Pulmonary artery endothelial cell (primary cell): ENCODE results near the gene RAB8A. TPM values are rescaled to one million over a fixed set of nuclear protein-coding genes. Genes with fewer than 3 reads are reported as not detected.

Experiments
- DNase-seq: peaks from one replicate; pipeline ENCODE4 v3.0.0-alpha.2; 2011; ENCODE audit warnings: low read depth, low spot score
- total RNA-seq: library from RNA; depleted of rRNA; stranded (reverse); fragments of >200 nt; gene quantifications from 2 replicates; pipeline ENCODE4 v1.2.3, GENCODE V29; 2014

The RAB8A gene
- total RNA-seq, 1 donor from 2014 or later, result 95.8 TPM

GRCh38 chr19:16142032-16142580 is 30.4 kb downstream of the RAB8A start:
- DNase-seq, result no peak

DNA sequence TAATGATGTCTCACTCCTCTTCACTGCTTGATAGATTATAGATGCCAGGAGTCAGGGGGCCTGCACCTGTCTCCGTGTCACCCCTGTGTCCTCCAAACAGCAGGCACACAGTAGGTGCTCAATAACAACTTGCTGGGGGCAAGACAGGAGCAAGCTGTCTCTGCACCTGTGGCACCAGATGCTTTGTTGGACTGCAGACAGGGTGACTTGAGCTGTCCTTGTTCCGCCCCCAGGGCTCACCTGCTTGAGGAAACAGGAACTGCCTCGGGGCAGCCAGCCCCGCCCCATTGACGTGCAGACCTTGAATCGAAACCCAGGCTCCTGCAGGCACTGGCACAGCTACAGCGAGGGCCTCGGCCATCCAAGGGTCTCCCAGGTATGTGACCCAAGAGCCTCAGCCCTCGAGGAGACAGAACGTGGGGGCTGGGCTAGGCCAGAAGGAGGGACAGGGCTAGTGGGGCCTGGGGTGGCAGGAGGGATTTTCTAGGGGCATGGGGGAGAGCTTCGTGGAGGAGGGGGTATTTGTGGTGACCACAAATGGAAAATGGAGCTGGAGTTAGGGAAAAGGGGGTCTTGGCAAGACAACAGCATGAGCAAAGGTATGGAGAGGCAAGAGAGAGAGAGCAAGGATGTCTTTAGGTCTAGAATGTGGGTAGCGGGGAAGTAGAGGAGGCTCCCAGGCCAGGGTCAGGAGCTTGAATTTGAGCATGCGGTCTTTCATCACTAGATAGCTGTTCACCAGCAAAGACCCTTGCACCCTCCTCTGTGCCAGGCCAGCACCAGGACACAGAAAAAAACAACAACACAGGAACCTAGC is 31.9 kb downstream of the RAB8A start, which contains the start of gene HSH2D:
Gene HSH2D (plus strand): TSS at position 287 of the 817 bp plus-strand sequence. CDS start 5,066 bp downstream, outside the sequence.
- DNase-seq, result no peak

GRCh38 chr19:16144216-16144581 is 32.5 kb downstream of the RAB8A start:
- DNase-seq, result no peak

GRCh38 chr19:16146112-16146511 is 34.4 kb downstream of the RAB8A start:
- DNase-seq, result no peak

DNA sequence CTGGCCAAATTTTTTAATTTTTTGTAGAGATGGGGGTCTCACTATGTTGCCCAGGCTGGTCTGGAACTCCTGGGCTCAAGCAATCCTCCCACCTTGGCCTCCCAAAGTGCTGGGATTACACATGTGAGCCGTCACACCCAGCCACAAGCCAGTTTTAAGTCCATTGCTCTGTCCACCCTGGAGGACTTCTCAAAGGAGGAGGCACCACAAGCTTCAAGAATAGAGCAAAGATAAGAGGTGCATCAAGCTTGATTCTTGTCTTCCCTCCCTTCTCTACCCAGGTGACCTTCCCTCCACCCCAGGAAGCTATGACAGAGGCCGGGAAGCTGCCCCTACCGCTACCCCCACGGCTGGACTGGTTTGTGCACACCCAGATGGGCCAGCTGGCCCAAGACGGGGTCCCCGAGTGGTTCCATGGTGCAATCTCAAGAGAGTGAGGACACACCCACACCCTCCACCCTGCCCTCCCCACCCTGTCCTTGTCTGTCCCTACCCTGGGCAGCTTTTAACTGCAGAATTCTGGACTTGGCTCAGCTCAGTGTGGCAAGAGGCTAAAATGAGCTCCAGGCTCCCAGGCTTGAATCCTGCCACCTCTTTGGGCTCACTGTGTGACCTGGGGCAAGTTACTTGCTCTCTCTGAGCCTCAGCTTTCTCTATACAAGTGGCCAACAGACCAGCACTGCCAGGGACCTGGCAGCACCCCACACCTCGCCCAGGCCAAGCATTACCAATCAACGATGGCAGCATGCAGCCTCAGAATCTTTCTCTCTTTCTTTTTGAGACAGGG is 36.9 kb downstream of the RAB8A start:
- DNase-seq, result no peak

GRCh38 chr19:16153582-16154336 is 42.1 kb downstream of the RAB8A start:
- DNase-seq, result no peak

GRCh38 chr19:16154557-16154956 is 42.9 kb downstream of the RAB8A start:
- no peak for DNase-seq

GRCh38 chr19:16155128-16155527 is 43.4 kb downstream of the RAB8A start:
- DNase-seq, result no peak

DNA sequence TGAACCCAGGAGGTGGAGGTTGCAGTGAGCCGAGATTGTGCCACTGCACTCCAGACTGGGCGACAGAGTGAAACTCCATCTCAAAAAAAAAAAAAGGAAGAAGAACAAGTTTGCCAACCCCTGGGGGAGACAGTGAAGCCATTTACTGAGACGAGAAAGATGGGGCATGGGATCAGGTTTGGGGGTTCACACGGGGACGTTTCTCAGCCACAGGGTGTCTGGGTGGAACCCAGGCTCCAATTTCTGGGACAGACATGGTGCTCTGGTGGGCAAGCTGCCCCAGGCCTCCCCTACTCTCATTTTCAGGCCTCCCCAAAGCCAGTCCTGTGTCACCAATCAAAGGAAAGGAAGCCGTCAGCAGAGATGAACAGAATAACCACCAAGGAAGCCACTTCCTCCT is 45.2 kb downstream of the RAB8A start:
- DNase-seq, result no peak

- DNase-seq, result no peak
Measured at GRCh38 chr19:16157601-16158000, 45.9 kb downstream of the RAB8A start.

DNA sequence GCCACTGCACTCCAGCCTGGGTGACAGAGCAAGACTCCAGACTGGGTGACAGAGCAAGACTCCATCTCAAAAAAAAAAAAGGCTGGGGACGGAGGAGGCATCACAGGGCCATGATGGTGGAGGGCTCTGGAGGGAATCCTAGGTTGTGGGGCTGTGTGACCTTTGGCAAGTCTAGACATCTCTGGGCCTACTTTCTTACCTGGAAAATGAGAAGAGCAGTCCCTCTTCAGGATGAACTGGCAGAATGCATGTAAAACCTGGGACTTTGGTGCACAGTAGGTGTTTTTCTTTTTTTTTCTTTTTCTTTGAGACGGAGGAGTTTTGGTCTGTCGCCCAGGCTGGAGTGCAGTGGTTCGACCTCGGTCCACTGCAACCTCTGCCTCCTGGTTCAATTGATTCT is 48.0 kb downstream of the RAB8A start:
- no peak for DNase-seq

- no peak for DNase-seq
Measured at GRCh38 chr19:16160445-16160942, 48.8 kb downstream of the RAB8A start.

DNA sequence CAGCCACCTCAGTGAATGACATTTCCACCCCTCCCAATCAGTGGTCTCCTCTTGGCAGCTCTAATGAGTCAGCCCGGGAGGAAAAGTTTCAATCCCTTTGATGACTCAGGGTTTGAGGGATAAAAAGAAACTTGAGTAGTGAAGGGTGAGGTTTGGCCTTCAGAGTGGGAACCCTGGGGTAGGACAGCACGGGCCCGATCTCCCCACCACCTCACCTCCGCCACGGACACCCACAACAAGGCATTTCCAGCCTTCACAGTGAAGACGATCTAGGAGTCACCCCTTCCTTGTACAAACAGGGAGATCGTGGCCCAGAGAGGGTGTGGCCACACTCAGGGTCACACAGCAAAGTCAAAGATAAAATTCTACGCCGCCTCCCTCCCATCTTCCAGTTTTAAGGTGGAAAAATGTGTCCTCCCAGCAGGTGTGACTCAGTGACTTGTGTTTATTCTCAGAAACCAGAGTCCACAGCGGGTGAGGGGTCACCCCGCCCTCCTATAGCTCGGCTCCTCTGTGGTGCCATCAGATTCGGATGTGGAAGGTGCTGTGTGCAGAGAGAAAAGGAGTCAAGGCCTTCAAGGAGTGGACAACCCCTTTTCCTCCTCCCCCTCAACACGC is 49.4 kb downstream of the RAB8A start:
- no peak for DNase-seq

- no peak for DNase-seq
Measured at GRCh38 chr19:16161840-16162239, 50.2 kb downstream of the RAB8A start.

DNA sequence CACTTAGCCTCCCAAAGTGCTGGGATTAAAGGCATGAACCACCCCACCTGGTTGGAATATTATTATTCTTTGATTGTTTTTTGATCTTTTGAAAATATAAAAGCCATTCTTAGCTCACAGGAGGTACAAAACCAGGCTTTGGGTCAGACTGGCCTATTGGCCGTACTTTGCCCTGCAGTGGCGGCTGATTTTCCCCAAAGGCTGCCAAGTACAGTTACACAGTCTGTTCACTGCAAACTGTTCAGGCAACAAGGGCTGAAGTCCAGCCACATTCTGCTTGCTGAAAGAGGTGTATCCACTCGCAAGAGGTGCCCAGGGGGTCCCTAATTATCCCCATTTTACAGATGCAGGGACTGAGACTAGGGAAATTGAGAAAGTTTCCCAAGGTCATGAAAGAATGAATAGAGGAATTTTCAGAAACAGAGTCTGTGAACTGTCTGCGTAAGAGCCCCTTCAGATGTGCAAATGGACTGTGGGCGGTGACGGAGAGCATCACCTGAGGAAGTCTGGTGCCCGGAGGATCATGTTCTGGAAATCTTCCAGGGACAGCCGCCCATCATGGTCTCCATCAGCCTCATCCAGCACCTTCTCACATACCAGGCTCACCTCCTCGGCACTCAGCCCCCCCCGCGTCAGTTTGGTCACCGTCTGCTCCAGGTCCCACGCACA is 52.7 kb downstream of the RAB8A start:
- no peak for DNase-seq

GRCh38 chr19:16166417-16166816 is 54.7 kb downstream of the RAB8A start:
- no peak for DNase-seq

- no peak for DNase-seq
Measured at GRCh38 chr19:16167055-16167454, 55.4 kb downstream of the RAB8A start.

GRCh38 chr19:16168465-16169081 is 56.9 kb downstream of the RAB8A start:
- DNase-seq, result no peak

- DNase-seq, result no peak
Measured at GRCh38 chr19:16170134-16170533, 58.4 kb downstream of the RAB8A start.

DNA sequence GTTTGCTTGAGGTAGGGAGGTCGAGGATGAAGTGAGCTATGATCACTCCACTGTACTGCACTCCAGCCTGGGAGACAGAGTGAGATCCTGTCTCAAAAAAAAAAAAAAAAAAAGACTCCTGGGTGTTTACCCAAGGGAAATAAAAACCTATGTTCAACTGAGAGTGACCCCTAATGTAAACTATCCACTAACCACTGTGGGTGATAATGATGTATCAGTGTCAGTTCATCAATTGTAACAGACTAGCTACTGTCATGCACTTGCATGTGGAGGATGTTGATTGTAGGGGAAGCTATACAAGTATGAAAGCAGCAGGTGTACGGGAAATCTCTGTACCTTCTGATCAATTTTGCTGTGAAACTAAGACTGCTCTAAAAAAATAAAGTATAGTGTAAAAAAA is 64.3 kb downstream of the RAB8A start:
- no peak for DNase-seq
